Activated CD8-positive, alpha-beta T cell treated with anti-CD3 and anti-CD28 coated beads, Interleukin-2, amount 10 ng/mL, durations not matched to agents 7 days and 5 days (primary cell): ENCODE measurements around the gene IQUB. TPM values are rescaled to one million over a fixed set of nuclear protein-coding genes. Genes with fewer than 3 reads are reported as not detected.

ENCODE experiments used
- total RNA-seq, 2 experiments: library from RNA; stranded (reverse); gene quantifications; one replicate each; pipeline ENCODE4 v1.2.3, GENCODE V29; 2021

Gene IQUB
- total RNA-seq, 2 experiments from 2014 or later, result not detected

Other genes starting within 250 kb of the IQUB start
- gene NDUFA5, start 23.2 kb upstream of the IQUB start, total RNA-seq, result 10 to 100 TPM; 50.2 to 50.9 TPM
- not detected for gene ASB15, start 67.2 kb upstream of the IQUB start, total RNA-seq
- gene LMOD2, start 121.3 kb upstream of the IQUB start, total RNA-seq, result not detected
- gene WASL, start 214.4 kb upstream of the IQUB start, total RNA-seq, result 1 to 10 TPM; 7.5 to 7.6 TPM